H1 (cell line): Measurements from ENCODE around the gene CCDC82. TPM values are rescaled to one million over a fixed set of nuclear protein-coding genes. Genes with fewer than 3 reads are reported as not detected.

ENCODE experiments used
- CTCF ChIA-PET: fragments of 300-600 bp; sonication (Branson Sonifier 250); formaldehyde crosslinking; loops from one replicate; lab custom pipeline; 2021; ENCODE audit not compliant: partially characterized antibody; lab: Charles Lee
- POLR2A ChIA-PET: fragments of 300-600 bp; sonication (Branson Sonifier 250); formaldehyde crosslinking; loops from one replicate; lab custom pipeline; 2021; ENCODE audit warnings: inconsistent platforms; ENCODE audit not compliant: partially characterized antibody; lab: Charles Lee
- DNase-seq, 2 experiments: peaks; one replicate each; pipeline versions ENCODE4 v3.0.0 to v3.0.0-alpha.2; 2010 to 2022; ENCODE audit warnings: low spot score in 2 of 2, low read depth in 1 of 2, mixed read lengths in 1 of 2
- FAIRE-seq: peaks from 2 replicates; lab custom pipeline; 2011; peaks lifted over from hg19 to GRCh38; lab: Jason Lieb, UNC
- H2AFZ ChIP-seq: 2 replicates; pipeline ENCODE4 v1.8.1; 2012; ENCODE audit warnings: low read length, inconsistent platforms
- H2AK5ac ChIP-seq: 2 replicates; pipeline ENCODE4 v1.6.1; 2013; ENCODE audit warnings: low read depth, low read length
- H2BK120ac ChIP-seq: replicated peaks from 2 replicates; pipeline ENCODE3; 2013; ENCODE audit warnings: low read depth, low read length, inconsistent platforms
- H2BK12ac ChIP-seq: 2 replicates; pipeline ENCODE4 v1.6.1; 2013; ENCODE audit warnings: low read depth, low read length
- H2BK15ac ChIP-seq: 2 replicates; pipeline ENCODE4 v1.6.1; 2013; ENCODE audit warnings: low read length
- H2BK20ac ChIP-seq: 2 replicates; pipeline ENCODE4 v1.6.1; 2013; ENCODE audit warnings: low read length
- H2BK5ac ChIP-seq: 2 replicates; pipeline ENCODE4 v1.6.1; 2013; ENCODE audit warnings: low read depth, low read length
- H3K14ac ChIP-seq: 2 replicates; pipeline ENCODE4 v1.6.1; 2013; ENCODE audit warnings: inconsistent platforms; ENCODE audit not compliant: insufficient read length
- H3K18ac ChIP-seq: 2 replicates; pipeline ENCODE4 v1.6.1; 2013; ENCODE audit warnings: low read length; ENCODE audit errors: extremely low read depth
- H3K23ac ChIP-seq: 2 replicates; pipeline ENCODE4 v1.6.1; 2013; ENCODE audit warnings: inconsistent platforms; ENCODE audit not compliant: insufficient read length
- H3K23me2 ChIP-seq: 2 replicates; pipeline ENCODE4 v1.6.1; 2013; ENCODE audit warnings: low read depth, low read length
- H3K27ac ChIP-seq: 2 replicates; pipeline ENCODE4 v1.6.1; 2011; ENCODE audit warnings: low read depth, low read length, inconsistent platforms
- H3K27me3 ChIP-seq, 4 experiments: replicated peaks in 1 of 4; 1 replicate in 1 of 4; 2 replicates in 3 of 4; pipeline versions ENCODE4 v1.6.1 to v1.8.1; 2011 to 2013; ENCODE audit warnings: low read length in 3 of 4, mild to moderate bottlenecking in 3 of 4, inconsistent platforms in 2 of 4, mixed read lengths in 2 of 4, moderate library complexity in 1 of 4; ENCODE audit not compliant: control insufficient read depth in 3 of 4, insufficient read depth in 3 of 4; ENCODE audit errors: extremely low read depth in 1 of 4
- H3K36me3 ChIP-seq, 4 experiments: 2 replicates each; pipeline versions ENCODE4 v1.6.1 to v1.8.1; 2011 to 2013; ENCODE audit warnings: mild to moderate bottlenecking in 4 of 4, low read length in 3 of 4, moderate library complexity in 2 of 4, control low read depth in 1 of 4, inconsistent platforms in 1 of 4; ENCODE audit not compliant: insufficient read depth in 4 of 4, control insufficient read depth in 2 of 4
- H3K4ac ChIP-seq: replicated peaks from 2 replicates; pipeline ENCODE3; 2013; ENCODE audit warnings: low read length, low read depth, mixed read lengths, inconsistent platforms; ENCODE audit not compliant: insufficient read length
- H3K4me1 ChIP-seq, 4 experiments: replicated peaks in 1 of 4; 1 replicate in 1 of 4; 2 replicates in 3 of 4; pipeline versions ENCODE4 v1.6.1 to v1.8.1; 2011 to 2013; ENCODE audit warnings: low read length in 3 of 4, inconsistent platforms in 2 of 4, mixed read lengths in 1 of 4; ENCODE audit not compliant: insufficient read depth in 4 of 4, control insufficient read depth in 3 of 4
- H3K4me2 ChIP-seq, 2 experiments: 2 replicates each; pipeline versions ENCODE4 v1.6.1 to v1.8.1; 2011 to 2013; ENCODE audit warnings: low read depth in 2 of 2, low read length in 2 of 2, control low read depth in 1 of 2, inconsistent platforms in 1 of 2, mild to moderate bottlenecking in 1 of 2; ENCODE audit not compliant: insufficient read depth in 1 of 2
- H3K4me3 ChIP-seq, 4 experiments: fragments of 200-600, 300-600 bp in 1 of 4; sonication (generic), shearing (Covaris generic), sonication (Bioruptor Twin) in 1 of 4; 2 replicates each; pipeline versions ENCODE4 v1.5.1 to v1.8.1; 2011 to 2016; ENCODE audit warnings: low read length in 4 of 4, low read depth in 3 of 4, control low read depth in 2 of 4, inconsistent platforms in 2 of 4, mild to moderate bottlenecking in 2 of 4, mixed read lengths in 1 of 4, moderate library complexity in 1 of 4; ENCODE audit not compliant: insufficient read depth in 2 of 4; ENCODE audit errors: extremely low read depth in 1 of 4
- H3K56ac ChIP-seq: replicated peaks from 2 replicates; pipeline ENCODE3; 2013; ENCODE audit warnings: low read depth, mild to moderate bottlenecking, mixed read lengths, low read length, inconsistent platforms; ENCODE audit not compliant: insufficient read length
- H3K79me1 ChIP-seq: 2 replicates; pipeline ENCODE4 v1.6.1; 2013; ENCODE audit warnings: low read depth, low read length, control low read depth
- H3K79me2 ChIP-seq, 2 experiments: 2 replicates each; pipeline versions ENCODE4 v1.6.1 to v1.8.1; 2012 to 2013; ENCODE audit warnings: low read length in 2 of 2, mild to moderate bottlenecking in 2 of 2, inconsistent platforms in 1 of 2; ENCODE audit not compliant: insufficient read depth in 2 of 2, control insufficient read depth in 1 of 2
- H3K9ac ChIP-seq, 4 experiments: replicated peaks in 1 of 4; 1 replicate in 1 of 4; 2 replicates in 3 of 4; pipeline versions ENCODE4 v1.6.1 to v1.8.1; 2011 to 2013; ENCODE audit warnings: low read depth in 3 of 4, low read length in 3 of 4, control low read depth in 2 of 4, mild to moderate bottlenecking in 2 of 4, moderate library complexity in 2 of 4, inconsistent platforms in 1 of 4; ENCODE audit errors: extremely low read depth in 1 of 4
- H3K9me3 ChIP-seq, 2 experiments: 2 replicates each; pipeline versions ENCODE4 v1.6.1 to v1.8.1; 2012 to 2013; ENCODE audit warnings: mild to moderate bottlenecking in 2 of 2, moderate library complexity in 2 of 2, control low read depth in 1 of 2, inconsistent platforms in 1 of 2, low read depth in 1 of 2, low read length in 1 of 2, mixed read lengths in 1 of 2; ENCODE audit not compliant: insufficient read depth in 2 of 2
- H4K20me1 ChIP-seq, 2 experiments: replicated peaks in 1 of 2; 2 replicates each; pipeline versions ENCODE3 to v1.8.1; 2011 to 2013; ENCODE audit warnings: inconsistent platforms in 2 of 2, low read length in 2 of 2, mild to moderate bottlenecking in 1 of 2; ENCODE audit not compliant: insufficient read depth in 2 of 2, control insufficient read depth in 1 of 2
- H4K5ac ChIP-seq: 2 replicates; pipeline ENCODE4 v1.6.1; 2013; ENCODE audit warnings: low read length, low read depth, mixed read lengths, inconsistent platforms; ENCODE audit not compliant: insufficient read length
- H4K8ac ChIP-seq: 2 replicates; pipeline ENCODE4 v1.8.0; 2013; ENCODE audit warnings: mild to moderate bottlenecking, moderate library complexity, low read length, inconsistent platforms; ENCODE audit not compliant: insufficient read depth; ENCODE audit errors: extremely low read depth
- H4K91ac ChIP-seq: replicated peaks from 2 replicates; pipeline ENCODE3; 2013; ENCODE audit warnings: low read length, mixed read lengths, inconsistent platforms; ENCODE audit not compliant: insufficient read length
- BACH1 ChIP-seq: IDR thresholded peaks from 2 replicates; pipeline ENCODE4 v1.6.1; 2012; ENCODE audit warnings: low read length, improper control_type of control experiment
- CHD2 ChIP-seq: IDR thresholded peaks from 2 replicates; pipeline ENCODE4 v1.6.1; 2012; ENCODE audit warnings: low read length, improper control_type of control experiment
- KDM5A ChIP-seq: fragments of 200-600 bp; IDR thresholded peaks from 2 replicates; pipeline ENCODE4 v1.7.1; 2012; ENCODE audit warnings: mild to moderate bottlenecking, low read length, inconsistent platforms, mixed read lengths
- SIX5 ChIP-seq: IDR thresholded peaks from 2 replicates; pipeline ENCODE4 v1.6.1; 2011; ENCODE audit warnings: mild to moderate bottlenecking, low read depth, low read length
- SP2 ChIP-seq: IDR thresholded peaks from 2 replicates; pipeline ENCODE4 v1.6.1; 2012; ENCODE audit warnings: mild to moderate bottlenecking, low read length, inconsistent platforms
- WGBS, 2 experiments: shearing (Covaris generic) in 1 of 2; methylation state at CpG; one replicate each; pipeline versions ENCODE4 v1.1.6 to v1.1.7; 2013 to 2015; ENCODE audit warnings: low lambda C conversion rate in 2 of 2, mixed read lengths in 2 of 2, inconsistent platforms in 1 of 2, low coverage in 1 of 2, missing lambda C conversion rate in 1 of 2; ENCODE audit not compliant: insufficient replicate concordance in 2 of 2, insufficient coverage in 1 of 2, insufficient read length in 1 of 2; ENCODE audit errors: extremely low coverage in 1 of 2, missing lambda C conversion rate in 1 of 2; 5-methylcytosine and 5-hydroxymethylcytosine counted together
- polyA plus RNA-seq, 7 experiments: library from polyadenylated mRNA; depleted of rRNA in 3 of 7; stranded (reverse) in 5 of 7; unstranded in 2 of 7; fragments of >200 nt in 5 of 7; fragments of 200-250 nt in 2 of 7; gene quantifications; 1 replicate in 5 of 7; 2 replicates in 1 of 7; 4 replicates in 1 of 7; pipeline versions ENCODE4 v1.2.1 to v1.2.3, GENCODE V29; 2011 to 2013; ENCODE audit warnings: missing spikeins in 2 of 7, mixed read lengths in 2 of 7
- total RNA-seq: library from RNA; stranded (reverse); fragmentation: NEBNext Ultra II Directional; extraction: Animal tissue kit (Norgen Biotek cat#: 25700); gene quantifications from 2 replicates; pipeline ENCODE4 v1.2.1, GENCODE V29; 2021
- TF ChIP-seq, protein P1 (sequence below): IDR thresholded peaks from 2 replicates; pipeline ENCODE4 v1.6.1; 2011; ENCODE audit warnings: low read length, improper control_type of control experiment
- TF ChIP-seq, protein P2 (sequence below): IDR thresholded peaks from 2 replicates; pipeline ENCODE4 v1.6.1; 2012; ENCODE audit warnings: inconsistent platforms

Gene CCDC82
- total and polyA plus RNA-seq, 2 of the 8 experiments (the other 6 are each of a cell fraction or from before 2014, with no cell fraction given) = 6.0 to 15.2 TPM

DNA sequence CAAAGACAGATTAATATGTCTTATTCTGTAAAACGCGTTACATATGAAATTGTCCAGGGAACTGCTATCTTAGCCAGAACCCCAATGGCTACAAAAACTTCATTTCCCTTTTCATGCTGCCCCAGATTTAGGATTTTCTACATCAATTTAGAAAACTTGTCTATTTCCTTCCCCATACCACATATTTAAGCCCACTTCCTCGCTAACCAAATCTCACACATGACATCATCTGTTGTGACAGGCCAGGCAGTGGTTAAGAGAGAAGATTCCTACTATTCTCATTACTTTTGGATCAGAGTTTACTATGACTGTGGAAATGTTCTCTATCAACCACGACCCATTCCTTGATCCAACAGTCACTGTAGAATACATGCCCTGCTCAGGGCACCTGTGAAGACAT, 15.9 kb downstream of the CCDC82 start:
- Histone ChIP-seq H2BK20ac (no peak overlapping the region), H4K5ac (no peak overlapping the region), H3K4ac (no peak overlapping the region), H3K79me2 (no peaks in the 10 kb centered on the region), H2AFZ (no peak overlapping the region), H2BK12ac (no peak overlapping the region), H2BK15ac (no peak overlapping the region), H3K23me2 (no peaks in the 10 kb centered on the region), H3K27me3 (no peaks in the 10 kb centered on the region), H3K56ac (no peak overlapping the region), H3K18ac (no peak overlapping the region), H4K91ac (no peak overlapping the region), H3K79me1 (no peaks in the 10 kb centered on the region), H3K36me3 (peaks cover 0 to 3% (median 0%) of the 10 kb centered on the region in 4 experiments; a peak in 1 of 8 replicates), H3K9ac (no peak overlapping the region), H3K14ac (no peak overlapping the region), H2BK120ac (no peak overlapping the region), H4K8ac (no peak overlapping the region), H4K20me1 (no peaks in the 10 kb centered on the region), H2AK5ac (no peak overlapping the region), H3K23ac (no peak overlapping the region), H2BK5ac (no peak overlapping the region), H3K9me3 (no peaks in the 10 kb centered on the region), H3K27ac (no peak overlapping the region), H3K4me3 (no peak overlapping the region), H3K4me2 (no peak overlapping the region), H3K4me1 (no peaks in the 10 kb centered on the region)
- FAIRE-seq (no peak), DNase-seq (no peak)
- CTCF ChIA-PET = no interaction called here
- POLR2A ChIA-PET = no interaction called here
- WGBS, 2 experiments = 91% methylated on average over 4 of the region's 4 CpGs; no CpG with 5 or more reads in 1 of the 2 experiments
- TF ChIP-seq, protein P1, sequence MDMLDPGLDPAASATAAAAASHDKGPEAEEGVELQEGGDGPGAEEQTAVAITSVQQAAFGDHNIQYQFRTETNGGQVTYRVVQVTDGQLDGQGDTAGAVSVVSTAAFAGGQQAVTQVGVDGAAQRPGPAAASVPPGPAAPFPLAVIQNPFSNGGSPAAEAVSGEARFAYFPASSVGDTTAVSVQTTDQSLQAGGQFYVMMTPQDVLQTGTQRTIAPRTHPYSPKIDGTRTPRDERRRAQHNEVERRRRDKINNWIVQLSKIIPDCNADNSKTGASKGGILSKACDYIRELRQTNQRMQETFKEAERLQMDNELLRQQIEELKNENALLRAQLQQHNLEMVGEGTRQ = no peak
- TF ChIP-seq SP2 = no peak
- TF ChIP-seq, protein P2, sequence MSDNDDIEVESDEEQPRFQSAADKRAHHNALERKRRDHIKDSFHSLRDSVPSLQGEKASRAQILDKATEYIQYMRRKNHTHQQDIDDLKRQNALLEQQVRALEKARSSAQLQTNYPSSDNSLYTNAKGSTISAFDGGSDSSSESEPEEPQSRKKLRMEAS = no peak
- no peak for TF ChIP-seq CHD2
- no peak for TF ChIP-seq KDM5A
- TF ChIP-seq BACH1 = no peak
- TF ChIP-seq SIX5 = no peak
